Measurements from ENCODE around the gene PSAP.

PSAP gene

GRCh38 chr10:71769279-71769823, 81.7 kb downstream of the PSAP start:
- no peak for DNase-seq (ENCODE audit: low read depth in 4 of 4, low spot score in 1 of 4)

- DNase-seq (ENCODE audit: low read depth in 4 of 4, low spot score in 1 of 4), result no peak
Observed at GRCh38 chr10:71767420-71768035, 83.5 kb downstream of the PSAP start.

- DNase-seq (ENCODE audit: low read depth in 4 of 4, low spot score in 1 of 4), result no peak
Observed at GRCh38 chr10:71766717-71767419, 84.2 kb downstream of the PSAP start.

Measured in stimulated activated CD4-positive, alpha-beta T cell treated with anti-CD3 and anti-CD28 coated beads, Interleukin-1b, Interleukin-23, amount 100 ng/mL, for 24 hours (primary cell).